22Rv1 (cell line): Measurements from ENCODE around the gene MYCBP2.

Source experiments
- CTCF ChIP-seq: fragments of 450-650 bp; IDR thresholded peaks from 2 replicates; pipeline ENCODE4 v1.5.1; 2017; ENCODE audit warnings: mild to moderate bottlenecking
- ZFX ChIP-seq: fragments of 450-650 bp; IDR thresholded peaks from 2 replicates; pipeline ENCODE4 v1.6.1; 2017; ENCODE audit warnings: antibody characterized with exemption, borderline replicate concordance

GRCh38 chr13:77196052-77196618 lies 130.8 kb downstream of the MYCBP2 start:
- no peak for TF ChIP-seq CTCF
- no peak for TF ChIP-seq ZFX
